CD4-positive, alpha-beta memory T cell (primary cell): Measurements from ENCODE around the gene CAMK4. TPM values are rescaled to one million over a fixed set of nuclear protein-coding genes. Genes with fewer than 3 reads are reported as not detected.

Experiments
- CTCF ChIA-PET: fragments of 350-600 bp; sonication (Branson Sonifier 250); formaldehyde crosslinking; loops from one replicate; lab custom pipeline; 2021; ENCODE audit warnings: inconsistent platforms; ENCODE audit not compliant: partially characterized antibody; lab: Charles Lee
- POLR2A ChIA-PET: fragments of 350-600 bp; sonication (Branson Sonifier 250); formaldehyde crosslinking; loops from one replicate; lab custom pipeline; 2021; ENCODE audit not compliant: partially characterized antibody; lab: Charles Lee
- DNase-seq, 5 donors: peaks; one replicate each; pipeline versions ENCODE4 v3.0.0 to v3.0.0-alpha.2; 2020 to 2022; ENCODE audit warnings: mixed read lengths in 1 of 5
- H3K27ac ChIP-seq: one replicate; pipeline ENCODE4 v1.7.0; 2013; ENCODE audit warnings: low read depth, low read length
- H3K27me3 ChIP-seq: 2 replicates; pipeline ENCODE4 v1.7.0; 2013; ENCODE audit warnings: mild to moderate bottlenecking, low read length, moderate library complexity; ENCODE audit not compliant: insufficient read depth
- H3K36me3 ChIP-seq: 2 replicates; pipeline ENCODE4 v1.7.0; 2013; ENCODE audit warnings: mild to moderate bottlenecking, low read length, moderate library complexity; ENCODE audit not compliant: insufficient read depth
- H3K4me1 ChIP-seq: 2 replicates; pipeline ENCODE4 v1.7.0; 2013; ENCODE audit warnings: mild to moderate bottlenecking, low read length, moderate library complexity; ENCODE audit not compliant: insufficient read depth
- H3K4me3 ChIP-seq, 2 donors: one replicate each; pipeline ENCODE4 v1.7.0; 2013; ENCODE audit warnings: low read length in 2 of 2, mild to moderate bottlenecking in 1 of 2
- H3K9me3 ChIP-seq, 2 donors: one replicate each; pipeline ENCODE4 v1.7.0; 2013; ENCODE audit warnings: low read length in 2 of 2, control low read depth in 1 of 2; ENCODE audit not compliant: control insufficient read depth in 1 of 2
- H3K27ac Mint-ChIP-seq, 7 donors: one replicate each; pipeline ENCODE4 v1.8.0; 2020 to 2021; ENCODE audit warnings: mixed read lengths in 7 of 7, mild to moderate bottlenecking in 6 of 7, inconsistent platforms in 3 of 7, moderate library complexity in 3 of 7
- H3K27me3 Mint-ChIP-seq, 2 donors: one replicate each; pipeline ENCODE4 v1.8.0; 2020 to 2021; ENCODE audit warnings: mixed read lengths in 2 of 2
- H3K36me3 Mint-ChIP-seq, 2 donors: one replicate each; pipeline ENCODE4 v1.8.0; 2020 to 2021; ENCODE audit warnings: mixed read lengths in 2 of 2, inconsistent platforms in 1 of 2, mild to moderate bottlenecking in 1 of 2
- H3K4me1 Mint-ChIP-seq, 4 donors: one replicate each; pipeline ENCODE4 v1.8.0; 2020 to 2021; ENCODE audit warnings: mixed read lengths in 4 of 4, mild to moderate bottlenecking in 1 of 4
- H3K4me3 Mint-ChIP-seq, 8 donors: one replicate each; pipeline ENCODE4 v1.8.0; 2020 to 2021; ENCODE audit warnings: mixed read lengths in 8 of 8, mild to moderate bottlenecking in 7 of 8, moderate library complexity in 6 of 8, inconsistent platforms in 3 of 8
- H3K9me3 Mint-ChIP-seq, 8 donors: one replicate each; pipeline ENCODE4 v1.8.0; 2020 to 2021; ENCODE audit warnings: mixed read lengths in 8 of 8, mild to moderate bottlenecking in 5 of 8, inconsistent platforms in 3 of 8, moderate library complexity in 1 of 8
- intact Hi-C: fragments of 100-400 bp; cut with micrococcal nuclease; formaldehyde crosslinking; loops from one replicate; pipeline ENCODE4 v1.15.1; 2023
- polyA plus RNA-seq, 2 donors: library from polyadenylated mRNA; unstranded; fragments of 300-500 nt; fragmentation: Illumina TruSeq; gene quantifications; one replicate each; pipeline ENCODE4 v1.2.3, GENCODE V29; 2021
- total RNA-seq, 2 experiments: library from RNA; stranded (reverse); gene quantifications; one replicate each; pipeline ENCODE4 v1.2.3, GENCODE V29; 2021

CAMK4 gene
- total and polyA plus RNA-seq, 4 experiments from 2014 or later, result 84.3 to 257 (median 165) TPM

- intact Hi-C loops, result loop anchor here (2.0 kb wide), 1 partner anchor 17 kb away; no protein-coding TSS in a partner anchor
Observed at GRCh38 chr5:111271885-111272284, 47.7 kb downstream of the CAMK4 start.

GRCh38 chr5:111277061-111277460 lies 52.9 kb downstream of the CAMK4 start:
- Mint-ChIP-seq H3K4me3 (peak overlapping the region in 1 of 8 donors; percentile 44), H3K27me3 (no peaks in the 10 kb centered on the region), H3K36me3 (peaks cover 0 to 2% of the 10 kb centered on the region in 2 donors), H3K27ac (peak overlapping the region; percentile 2 to 85 (median 58)), H3K9me3 (no peaks in the 10 kb centered on the region), H3K4me1 (peaks cover 43 to 70% (median 57%) of the 10 kb centered on the region in 4 donors)
- intact Hi-C loops, result no loop called here
- ChIA-PET CTCF (interaction anchor here (1.5 to 9.1 kb wide), 5 partner anchors 8 to 117 kb away, joined by 4 to 282 read pairs (median 30); partner anchors contain the start of gene CAMK4), POLR2A (interaction anchor here (0.7 to 4.0 kb wide), 4 partner anchors 22 to 53 kb away, joined by 3 to 26 read pairs (median 4); partner anchors contain the start of gene CAMK4)
- no peaks in the 10 kb centered on the region for H3K36me3 ChIP-seq
- H3K27me3 ChIP-seq, result no peaks in the 10 kb centered on the region
- H3K4me3 ChIP-seq, result no peak overlapping the region
- peaks cover 58% of the 10 kb centered on the region for H3K4me1 ChIP-seq
- no peaks in the 10 kb centered on the region for H3K9me3 ChIP-seq
- DNase-seq, result no peak
- H3K27ac ChIP-seq, result no peak overlapping the region

More at GRCh38 chr5:111271885-111272284, 47.7 kb downstream of the CAMK4 start:
- Mint-ChIP-seq H3K9me3 (peaks cover 0 to 7% (median 4%) of the 10 kb centered on the region in 8 donors), H3K4me3 (peak overlapping the region in 1 of 8 donors; percentile 35), H3K4me1 (peaks cover 46 to 73% (median 67%) of the 10 kb centered on the region in 4 donors), H3K36me3 (peaks cover 14 to 32% of the 10 kb centered on the region in 2 donors), H3K27me3 (no peaks in the 10 kb centered on the region), H3K27ac (peak overlapping the region in 5 of 7 donors; percentile 18 to 62 (median 50))
- Histone ChIP-seq H3K27me3 (no peaks in the 10 kb centered on the region), H3K4me1 (peaks cover 52% of the 10 kb centered on the region), H3K36me3 (no peaks in the 10 kb centered on the region), H3K4me3 (no peak overlapping the region), H3K9me3 (no peaks in the 10 kb centered on the region), H3K27ac (no peak overlapping the region)
- ChIA-PET POLR2A (no interaction called here), CTCF (interaction anchor here (1.5 kb wide), 1 partner anchor 48 kb away, joined by 4 read pairs; no protein-coding TSS in a partner anchor)
- DNase-seq, result no peak

GRCh38 chr5:111278858-111279504 lies 54.8 kb downstream of the CAMK4 start:
- no peaks in the 10 kb centered on the region for H3K27me3 ChIP-seq
- H3K27me3 Mint-ChIP-seq, result no peaks in the 10 kb centered on the region
- ChIA-PET POLR2A (interaction anchor here (0.6 to 4.0 kb wide), 10 partner anchors 10 to 121 kb away, joined by 3 to 43 read pairs (median 4); partner anchors contain the start of gene CAMK4), CTCF (interaction anchor here (0.6 to 9.1 kb wide), 39 partner anchors 10 to 199 kb away, joined by 3 to 282 read pairs (median 5); partner anchors contain the start of genes CAMK4 and WDR36)
- no peaks in the 10 kb centered on the region for H3K9me3 Mint-ChIP-seq
- peak; percentile 77 to 84 (median 82) for DNase-seq
- peak overlapping the region in 3 of 8 donors; percentile 27 to 75 (median 63) for H3K4me3 Mint-ChIP-seq
- H3K4me1 ChIP-seq, result peaks cover 57% of the 10 kb centered on the region
- intact Hi-C loops, result loop anchor here (1.0 to 2.0 kb wide), 3 partner anchors 55 to 868 kb away; partner anchors contain the start of gene CAMK4
- no peaks in the 10 kb centered on the region for H3K9me3 ChIP-seq
- H3K36me3 ChIP-seq, result no peaks in the 10 kb centered on the region
- peaks cover 52 to 79% (median 64%) of the 10 kb centered on the region in 4 donors for H3K4me1 Mint-ChIP-seq
- peak overlapping the region in 6 of 7 donors; percentile 53 to 94 (median 82) for H3K27ac Mint-ChIP-seq
- H3K36me3 Mint-ChIP-seq, result peaks cover 0 to 2% of the 10 kb centered on the region in 2 donors
- no peak overlapping the region for H3K27ac ChIP-seq
- no peak overlapping the region for H3K4me3 ChIP-seq

- Histone ChIP-seq H3K4me1 (peaks cover 61% of the 10 kb centered on the region), H3K36me3 (no peaks in the 10 kb centered on the region), H3K27ac (no peak overlapping the region), H3K4me3 (no peak overlapping the region), H3K27me3 (no peaks in the 10 kb centered on the region), H3K9me3 (no peaks in the 10 kb centered on the region)
- H3K27ac Mint-ChIP-seq, result peak overlapping the region in 2 of 7 donors; percentile 25 to 35
- POLR2A ChIA-PET, result interaction anchor here (1.0 to 3.2 kb wide), 3 partner anchors 54 to 120 kb away, joined by 3 to 43 read pairs (median 11); partner anchors contain the start of gene CAMK4
- H3K4me1 Mint-ChIP-seq, result peaks cover 55 to 82% (median 67%) of the 10 kb centered on the region in 4 donors
- H3K27me3 Mint-ChIP-seq, result no peaks in the 10 kb centered on the region
- H3K9me3 Mint-ChIP-seq, result no peaks in the 10 kb centered on the region
- no peak for DNase-seq
- H3K4me3 Mint-ChIP-seq, result no peak overlapping the region
- intact Hi-C loops, result no loop called here
- CTCF ChIA-PET, result interaction anchor here (0.9 to 9.1 kb wide), 9 partner anchors 9 to 173 kb away, joined by 3 to 282 read pairs (median 14); partner anchors contain the start of gene CAMK4
- peaks cover 0 to 2% of the 10 kb centered on the region in 2 donors for H3K36me3 Mint-ChIP-seq
Observed at GRCh38 chr5:111280282-111280951, 56.2 kb downstream of the CAMK4 start.

- ChIA-PET POLR2A (interaction anchor here (1.1 kb wide), 1 partner anchor 191 kb away, joined by 4 read pairs; the partner anchor contains the start of gene WDR36), CTCF (interaction anchor here (1.9 to 9.1 kb wide), 2 partner anchors 60 to 123 kb away, joined by 6 to 282 read pairs; no protein-coding TSS in a partner anchor)
- peaks cover 59% of the 10 kb centered on the region for H3K4me1 ChIP-seq
- no peaks in the 10 kb centered on the region for H3K36me3 ChIP-seq
- peaks cover 0 to 2% of the 10 kb centered on the region in 2 donors for H3K36me3 Mint-ChIP-seq
- H3K27me3 Mint-ChIP-seq, result no peaks in the 10 kb centered on the region
- H3K27ac ChIP-seq, result no peak overlapping the region
- no peaks in the 10 kb centered on the region for H3K9me3 Mint-ChIP-seq
- no peaks in the 10 kb centered on the region for H3K9me3 ChIP-seq
- H3K27me3 ChIP-seq, result no peaks in the 10 kb centered on the region
- H3K4me3 Mint-ChIP-seq, result no peak overlapping the region
- no peak overlapping the region for H3K4me3 ChIP-seq
- peaks cover 55 to 81% (median 68%) of the 10 kb centered on the region in 4 donors for H3K4me1 Mint-ChIP-seq
- no peak for DNase-seq
- intact Hi-C loops, result no loop called here
- peak overlapping the region in 1 of 7 donors; percentile 30 for H3K27ac Mint-ChIP-seq
Observed at GRCh38 chr5:111282798-111283197, 58.6 kb downstream of the CAMK4 start.

- Mint-ChIP-seq H3K27me3 (no peaks in the 10 kb centered on the region), H3K9me3 (no peaks in the 10 kb centered on the region), H3K27ac (no peak overlapping the region), H3K36me3 (peaks cover 4 to 8% of the 10 kb centered on the region in 2 donors), H3K4me3 (no peak overlapping the region), H3K4me1 (peaks cover 62 to 84% (median 72%) of the 10 kb centered on the region in 4 donors)
- peaks cover 43% of the 10 kb centered on the region for H3K4me1 ChIP-seq
- ChIA-PET CTCF (interaction anchor here (2.4 kb wide), 1 partner anchor 127 kb away, joined by 7 read pairs; no protein-coding TSS in a partner anchor), POLR2A (interaction anchor here (0.5 kb wide), 1 partner anchor 53 kb away, joined by 3 read pairs; no protein-coding TSS in a partner anchor)
- H3K27ac ChIP-seq, result no peak overlapping the region
- H3K4me3 ChIP-seq, result no peak overlapping the region
- DNase-seq, result no peak
- no peaks in the 10 kb centered on the region for H3K9me3 ChIP-seq
- intact Hi-C loops, result no loop called here
- no peaks in the 10 kb centered on the region for H3K27me3 ChIP-seq
- no peaks in the 10 kb centered on the region for H3K36me3 ChIP-seq
Observed at GRCh38 chr5:111284825-111285224, 60.6 kb downstream of the CAMK4 start.
